Breast epithelium (tissue), 3 donors: ENCODE data around the gene ADRM1.

Source experiments
- POLR2AphosphoS5 ChIP-seq, 3 donors: sonication (generic); formaldehyde crosslinking; IDR thresholded peaks; one replicate each; pipeline ENCODE4 v1.6.1; 2017; ENCODE audit warnings: antibody characterized with exemption in 3 of 3
- TF ChIP-seq, protein P1 (sequence below), 3 donors: fragments of 450-650 bp; IDR thresholded peaks; one replicate each; pipeline ENCODE4 v1.5.1; 2016 to 2017; ENCODE audit warnings: antibody characterized with exemption in 3 of 3, mild to moderate bottlenecking in 3 of 3, moderate library complexity in 3 of 3

DNA sequence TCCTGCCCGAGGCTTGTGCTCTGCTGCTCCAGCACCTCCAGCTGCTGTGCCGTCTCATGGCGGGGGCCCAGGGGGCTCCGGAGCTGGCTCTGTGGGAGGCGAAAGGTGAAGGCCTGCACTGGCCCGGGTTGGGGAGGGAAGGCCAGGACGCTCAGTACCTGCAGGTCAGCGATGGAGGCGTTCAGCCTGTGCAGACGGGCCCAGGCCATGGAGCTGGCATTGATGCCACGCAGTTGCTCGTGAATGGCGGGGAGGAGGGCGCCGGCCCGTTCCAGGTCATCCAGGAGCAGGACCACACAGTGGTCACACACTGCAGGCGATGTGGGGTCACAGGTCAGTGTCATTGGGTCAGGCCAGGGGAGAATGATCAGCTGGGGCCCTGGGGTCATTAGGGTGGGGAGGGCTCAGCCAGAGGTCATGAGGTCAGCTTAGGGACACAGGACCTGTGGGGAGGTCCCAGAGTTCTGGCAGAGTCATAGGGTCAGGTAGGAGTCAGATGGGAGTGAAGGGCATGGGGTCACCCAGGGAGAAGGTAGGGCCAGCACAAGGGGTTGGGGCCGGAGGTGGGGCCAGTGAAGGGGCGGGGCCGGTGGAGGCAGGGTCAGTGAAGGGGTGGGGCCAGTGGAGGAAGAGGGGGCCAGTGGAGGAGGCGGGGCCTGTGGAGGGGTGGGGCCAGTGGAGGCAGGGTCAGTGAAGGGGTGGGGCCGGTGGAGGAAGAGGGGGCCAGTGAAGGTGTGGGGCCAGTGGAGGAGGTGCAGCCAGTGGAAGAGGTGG, 18.0 kb downstream of the ADRM1 start:
- TF ChIP-seq, protein P1, sequence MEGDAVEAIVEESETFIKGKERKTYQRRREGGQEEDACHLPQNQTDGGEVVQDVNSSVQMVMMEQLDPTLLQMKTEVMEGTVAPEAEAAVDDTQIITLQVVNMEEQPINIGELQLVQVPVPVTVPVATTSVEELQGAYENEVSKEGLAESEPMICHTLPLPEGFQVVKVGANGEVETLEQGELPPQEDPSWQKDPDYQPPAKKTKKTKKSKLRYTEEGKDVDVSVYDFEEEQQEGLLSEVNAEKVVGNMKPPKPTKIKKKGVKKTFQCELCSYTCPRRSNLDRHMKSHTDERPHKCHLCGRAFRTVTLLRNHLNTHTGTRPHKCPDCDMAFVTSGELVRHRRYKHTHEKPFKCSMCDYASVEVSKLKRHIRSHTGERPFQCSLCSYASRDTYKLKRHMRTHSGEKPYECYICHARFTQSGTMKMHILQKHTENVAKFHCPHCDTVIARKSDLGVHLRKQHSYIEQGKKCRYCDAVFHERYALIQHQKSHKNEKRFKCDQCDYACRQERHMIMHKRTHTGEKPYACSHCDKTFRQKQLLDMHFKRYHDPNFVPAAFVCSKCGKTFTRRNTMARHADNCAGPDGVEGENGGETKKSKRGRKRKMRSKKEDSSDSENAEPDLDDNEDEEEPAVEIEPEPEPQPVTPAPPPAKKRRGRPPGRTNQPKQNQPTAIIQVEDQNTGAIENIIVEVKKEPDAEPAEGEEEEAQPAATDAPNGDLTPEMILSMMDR (IDR thresholded peaks at IDR 0.05), result no peak
- no peak for TF ChIP-seq POLR2AphosphoS5 (IDR thresholded peaks at IDR 0.05)
